HEK293 (cell line): ENCODE measurements around the gene NLRC4.

Experiments
- CTCF ChIA-PET: fragments of 350-600 bp; formaldehyde crosslinking; extraction: SDS; loops from one replicate; lab custom pipeline; 2021; ENCODE audit warnings: antibody characterized with exemption; lab: Yijun Ruan, JAX
- POLR2A ChIA-PET: fragments of 300-600 bp; formaldehyde crosslinking; extraction: SDS; loops from one replicate; lab custom pipeline; 2020; ENCODE audit warnings: antibody characterized with exemption, inconsistent platforms; lab: Yijun Ruan, JAX
- H3K27ac ChIP-seq: fragments of 200-500 bp; sonication (Bioruptor generic); 2 replicates; pipeline ENCODE4 v1.5.1; 2014; ENCODE audit warnings: low read depth, low read length, control low read depth, inconsistent platforms; ENCODE audit errors: extremely low read depth
- H3K36me3 ChIP-seq, 2 experiments: fragments of 200-500 bp in 1 of 2; sonication (Bioruptor generic) in 1 of 2; 1 replicate in 1 of 2; 2 replicates in 1 of 2; pipeline ENCODE4 v1.5.1; 2014 to 2017; ENCODE audit warnings: inconsistent platforms in 2 of 2, low read length in 2 of 2; ENCODE audit not compliant: control insufficient read depth in 2 of 2, insufficient read depth in 1 of 2
- H3K4me1 ChIP-seq: fragments of 200-500 bp; sonication (Bioruptor generic); 2 replicates; pipeline ENCODE4 v1.5.1; 2014; ENCODE audit warnings: mild to moderate bottlenecking, low read length, inconsistent platforms; ENCODE audit not compliant: control insufficient read depth, insufficient read depth
- H3K4me3 ChIP-seq: 2 replicates; pipeline ENCODE4 v1.5.1; 2011; ENCODE audit warnings: low read depth, mild to moderate bottlenecking, control low read depth, low read length, moderate library complexity
- H3K9me3 ChIP-seq: fragments of 200-500 bp; sonication (Bioruptor generic); 2 replicates; pipeline ENCODE4 v1.5.1; 2014; ENCODE audit warnings: low read depth, low read length, inconsistent platforms; ENCODE audit not compliant: control insufficient read depth, insufficient read depth
- AEBP2 ChIP-seq: fragments of 450-650 bp; formaldehyde crosslinking; IDR thresholded peaks from 2 replicates; pipeline ENCODE4 v1.5.1; 2016; ENCODE audit warnings: missing biosample characterization, missing genetic modification characterization, borderline replicate concordance
- FEZF1 ChIP-seq: fragments of 450-650 bp; formaldehyde crosslinking; IDR thresholded peaks from 2 replicates; pipeline ENCODE4 v1.5.1; 2016; ENCODE audit warnings: missing biosample characterization, missing genetic modification characterization
- GLI2 ChIP-seq: fragments of 450-650 bp; formaldehyde crosslinking; IDR thresholded peaks from 2 replicates; pipeline ENCODE4; 2017; ENCODE audit warnings: missing biosample characterization, missing genetic modification characterization, low read depth, borderline replicate concordance
- SP3 ChIP-seq: fragments of 450-650 bp; formaldehyde crosslinking; IDR thresholded peaks from 2 replicates; pipeline ENCODE4 v1.5.1; 2016; ENCODE audit warnings: missing biosample characterization, missing genetic modification characterization
- ZBTB44 ChIP-seq: fragments of 450-650 bp; IDR thresholded peaks from 2 replicates; pipeline ENCODE4 v1.5.1; 2018; ENCODE audit warnings: missing biosample characterization, mild to moderate bottlenecking, missing genetic modification characterization
- ZNF19 ChIP-seq: fragments of 450-650 bp; formaldehyde crosslinking; IDR thresholded peaks from 2 replicates; pipeline ENCODE4; 2016; ENCODE audit warnings: missing biosample characterization, missing genetic modification characterization, low read depth
- ZNF2 ChIP-seq: fragments of 450-650 bp; formaldehyde crosslinking; IDR thresholded peaks from 2 replicates; pipeline ENCODE4 v1.5.1; 2016; ENCODE audit warnings: missing biosample characterization, missing genetic modification characterization
- ZNF221 ChIP-seq: fragments of 450-650 bp; formaldehyde crosslinking; IDR thresholded peaks from 2 replicates; pipeline ENCODE4 v1.5.1; 2017; ENCODE audit warnings: missing biosample characterization, missing genetic modification characterization, borderline replicate concordance
- ZNF292 ChIP-seq: fragments of 450-650 bp; formaldehyde crosslinking; IDR thresholded peaks from 2 replicates; pipeline ENCODE4 v1.5.1; 2016; ENCODE audit warnings: low read depth, missing biosample characterization, missing genetic modification characterization, borderline replicate concordance
- ZNF404 ChIP-seq: fragments of 450-650 bp; formaldehyde crosslinking; IDR thresholded peaks from 2 replicates; pipeline ENCODE4 v1.5.1; 2017; ENCODE audit warnings: missing biosample characterization, missing genetic modification characterization
- ZNF518A ChIP-seq: fragments of 450-650 bp; formaldehyde crosslinking; conservative IDR thresholded peaks from 2 replicates; pipeline ENCODE4 v1.5.1; 2016; ENCODE audit warnings: low read depth, missing biosample characterization, missing genetic modification characterization
- ZNF521 ChIP-seq: fragments of 450-650 bp; formaldehyde crosslinking; IDR thresholded peaks from 2 replicates; pipeline ENCODE4 v1.5.1; 2017; ENCODE audit warnings: missing biosample characterization, mild to moderate bottlenecking, missing genetic modification characterization
- ZNF548 ChIP-seq: fragments of 450-650 bp; formaldehyde crosslinking; IDR thresholded peaks from 2 replicates; pipeline ENCODE4 v1.5.1; 2016; ENCODE audit warnings: missing biosample characterization, missing genetic modification characterization
- ZNF629 ChIP-seq: fragments of 450-650 bp; formaldehyde crosslinking; IDR thresholded peaks from 2 replicates; pipeline ENCODE4 v1.5.1; 2017; ENCODE audit warnings: missing biosample characterization, missing genetic modification characterization
- ZNF645 ChIP-seq: fragments of 450-650 bp; formaldehyde crosslinking; IDR thresholded peaks from 2 replicates; pipeline ENCODE4; 2016; ENCODE audit warnings: missing biosample characterization, missing genetic modification characterization
- ZSCAN16 ChIP-seq: fragments of 450-650 bp; formaldehyde crosslinking; IDR thresholded peaks from 2 replicates; pipeline ENCODE4 v1.5.1; 2016; ENCODE audit warnings: missing biosample characterization, missing genetic modification characterization

The NLRC4 gene

GRCh38 chr2:32248299-32248698 lies 16.4 kb downstream of the NLRC4 start:
- ChIA-PET CTCF (no interaction called here), POLR2A (no interaction called here)
- Histone ChIP-seq H3K4me3 (no peak overlapping the region), H3K36me3 (no peaks in the 10 kb centered on the region), H3K4me1 (no peaks in the 10 kb centered on the region), H3K9me3 (no peaks in the 10 kb centered on the region), H3K27ac (no peak overlapping the region)
- no peak for TF ChIP-seq AEBP2
- TF ChIP-seq ZNF629 (tag by site-specific recombination), result no peak
- no peak for TF ChIP-seq ZNF645 (tag by site-specific recombination)
- TF ChIP-seq ZNF521, result no peak
- TF ChIP-seq SP3 (tag by site-specific recombination), result no peak
- no peak for TF ChIP-seq ZNF19 (tag by site-specific recombination)
- TF ChIP-seq ZNF221 (tag by site-specific recombination), result no peak

GRCh38 chr2:32246911-32247310 lies 17.8 kb downstream of the NLRC4 start:
- Histone ChIP-seq H3K36me3 (no peaks in the 10 kb centered on the region), H3K9me3 (no peaks in the 10 kb centered on the region), H3K4me3 (no peak overlapping the region)
- no peak for TF ChIP-seq SP3 (tag by site-specific recombination)
- TF ChIP-seq ZBTB44, result no peak
- no peak for TF ChIP-seq GLI2 (tag by site-specific recombination)
- TF ChIP-seq ZNF518A (tag by site-specific recombination), result no peak
- TF ChIP-seq FEZF1, result no peak
- no peak for TF ChIP-seq ZNF292 (tag by site-specific recombination)
- TF ChIP-seq ZSCAN16 (tag by site-specific recombination), result no peak
- TF ChIP-seq ZNF404, result no peak
- no peak for TF ChIP-seq ZNF2 (tag by site-specific recombination)
- TF ChIP-seq ZNF548 (tag by site-specific recombination), result no peak
- TF ChIP-seq, all 188 proteins: peak for 0
- POLR2A ChIA-PET, result no interaction called here
- CTCF ChIA-PET, result no interaction called here
- no peaks in the 10 kb centered on the region for H3K4me1 ChIP-seq
- no peak overlapping the region for H3K27ac ChIP-seq
